Mesendoderm (in vitro differentiated cells): Measurements from ENCODE around the gene IGFALS.

Experiments
- DNase-seq: peaks from one replicate; pipeline ENCODE4 v3.0.0; 2013
- H2AK5ac ChIP-seq: 2 replicates; pipeline ENCODE4 v1.6.1; 2013; ENCODE audit warnings: low read length, inconsistent platforms
- H2BK120ac ChIP-seq: 2 replicates; pipeline ENCODE4 v1.6.1; 2013; ENCODE audit warnings: low read depth, mild to moderate bottlenecking, low read length, moderate library complexity, mixed read lengths
- H2BK15ac ChIP-seq: replicated peaks from 2 replicates; pipeline ENCODE4 v1.6.1; 2013; ENCODE audit warnings: low read depth, mild to moderate bottlenecking, moderate library complexity
- H2BK5ac ChIP-seq: 2 replicates; pipeline ENCODE4 v1.6.1; 2013; ENCODE audit warnings: low read length, inconsistent platforms
- H3K18ac ChIP-seq: 2 replicates; pipeline ENCODE4 v1.6.1; 2013; ENCODE audit warnings: mild to moderate bottlenecking, low read length, mixed read lengths
- H3K23ac ChIP-seq: one replicate; pipeline ENCODE4 v1.6.1; 2013; ENCODE audit warnings: low read length
- H3K27ac ChIP-seq: 2 replicates; pipeline ENCODE4 v1.5.1; 2013; ENCODE audit warnings: low read depth, mild to moderate bottlenecking, inconsistent platforms, low read length, moderate library complexity
- H3K27me3 ChIP-seq: 2 replicates; pipeline ENCODE4 v1.6.1; 2013; ENCODE audit warnings: low read length, control low read depth, mild to moderate bottlenecking, inconsistent platforms; ENCODE audit not compliant: insufficient read depth, poor library complexity
- H3K36me3 ChIP-seq: 2 replicates; pipeline ENCODE4 v1.6.1; 2013; ENCODE audit warnings: low read length, inconsistent platforms; ENCODE audit not compliant: control insufficient read depth, insufficient read depth
- H3K4ac ChIP-seq: one replicate; pipeline ENCODE4 v1.6.1; 2013; ENCODE audit warnings: low read depth, mild to moderate bottlenecking, low read length, moderate library complexity
- H3K4me1 ChIP-seq: 2 replicates; pipeline ENCODE4 v1.6.1; 2013; ENCODE audit warnings: low read depth, low read length, inconsistent platforms; ENCODE audit not compliant: control insufficient read depth
- H3K4me2 ChIP-seq: 2 replicates; pipeline ENCODE4 v1.6.1; 2013; ENCODE audit warnings: low read length
- H3K4me3 ChIP-seq: 2 replicates; pipeline ENCODE4 v1.5.1; 2013; ENCODE audit warnings: mild to moderate bottlenecking, low read length
- H3K56ac ChIP-seq: one replicate; pipeline ENCODE4 v1.6.1; 2013; ENCODE audit warnings: low read length
- H3K79me1 ChIP-seq: 2 replicates; pipeline ENCODE4 v1.6.1; 2013; ENCODE audit warnings: low read length, inconsistent platforms
- H3K79me2 ChIP-seq: 2 replicates; pipeline ENCODE4 v1.6.1; 2013; ENCODE audit warnings: mild to moderate bottlenecking, low read length; ENCODE audit not compliant: control insufficient read depth, insufficient read depth
- H3K9ac ChIP-seq: 2 replicates; pipeline ENCODE4 v1.6.1; 2013; ENCODE audit warnings: low read length, inconsistent platforms
- H4K5ac ChIP-seq: one replicate; pipeline ENCODE4 v1.6.1; 2013; ENCODE audit warnings: low read length
- H4K8ac ChIP-seq: one replicate; pipeline ENCODE4 v1.6.1; 2013; ENCODE audit warnings: low read depth, mild to moderate bottlenecking, control low read depth, low read length, moderate library complexity
- WGBS: extraction: QIAGEN DNeasy Blood & Tissue Kit; methylation state at CpG from one replicate; pipeline ENCODE4 v1.1.7; 2013; ENCODE audit warnings: low lambda C conversion rate, missing lambda C conversion rate; ENCODE audit not compliant: insufficient coverage; ENCODE audit errors: extremely low coverage; 5-methylcytosine and 5-hydroxymethylcytosine counted together

IGFALS gene

GRCh38 chr16:1744338-1744840 is 49.1 kb downstream of the IGFALS start:
- Histone ChIP-seq H3K4me2 (no peak overlapping the region), H3K56ac (no peak overlapping the region), H3K79me1 (no peaks in the 10 kb centered on the region), H3K18ac (no peak overlapping the region), H2BK5ac (no peak overlapping the region), H2BK120ac (no peak overlapping the region), H3K9ac (no peak overlapping the region), H4K8ac (no peak overlapping the region), H3K79me2 (no peaks in the 10 kb centered on the region), H3K4me1 (no peaks in the 10 kb centered on the region), H3K23ac (no peak overlapping the region), H2AK5ac (no peak overlapping the region), H3K27me3 (no peaks in the 10 kb centered on the region), H3K4ac (no peak overlapping the region), H4K5ac (no peak overlapping the region), H2BK15ac (no peak overlapping the region), H3K4me3 (no peak overlapping the region), H3K27ac (no peak overlapping the region), H3K36me3 (no peaks in the 10 kb centered on the region)
- WGBS = no CpG with 5 or more reads among the region's 24 CpGs
- DNase-seq = no peak

DNA sequence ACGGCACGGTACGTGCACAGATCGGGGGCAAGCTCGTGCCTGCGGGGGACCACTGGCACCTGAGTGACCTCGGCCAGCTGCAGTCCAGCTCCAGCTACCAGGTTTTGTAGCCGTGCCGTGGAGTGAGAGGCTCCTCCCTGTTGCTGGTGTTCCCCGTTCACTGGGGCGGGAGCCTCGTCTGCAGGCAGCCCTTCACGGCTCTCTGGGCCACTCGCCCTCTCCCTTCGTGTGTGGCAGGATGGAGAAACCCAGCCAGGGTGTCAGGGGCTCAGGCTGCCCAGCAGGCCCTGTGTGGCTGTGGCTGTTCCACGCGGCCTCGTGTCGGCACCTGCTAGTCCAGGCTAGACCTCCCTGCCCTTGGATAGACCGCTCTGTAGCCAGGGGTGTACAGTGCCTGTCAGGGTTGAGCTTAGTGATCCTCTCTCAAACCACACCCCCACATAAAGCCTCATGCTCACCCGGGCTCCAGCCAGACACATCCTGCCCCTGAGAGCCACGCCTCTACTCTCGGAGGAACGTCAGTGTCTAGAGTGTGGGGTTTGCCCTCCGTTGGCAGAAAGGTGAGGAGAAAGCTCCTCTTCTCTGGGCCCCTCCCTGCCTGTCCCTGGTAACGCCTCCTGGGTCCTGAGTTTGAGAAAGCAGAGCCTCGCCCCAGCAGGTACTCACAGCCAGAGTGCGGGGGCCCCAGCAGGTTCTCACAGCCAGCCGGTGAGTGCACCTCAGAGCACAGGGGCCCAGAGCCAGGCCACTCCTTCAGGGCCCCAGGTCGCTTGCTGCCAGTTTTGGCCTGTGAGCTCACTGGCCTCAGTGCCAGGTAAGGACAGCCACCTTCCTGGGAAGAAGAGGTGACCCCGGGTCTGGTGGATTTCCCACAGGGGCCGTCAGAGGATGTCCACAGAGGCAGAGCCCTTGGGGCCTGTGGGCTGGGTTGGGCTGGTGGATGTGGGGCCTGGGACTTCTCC is 49.8 kb downstream of the IGFALS start:
- no peak overlapping the region for H2BK5ac ChIP-seq
- WGBS = no CpG with 5 or more reads among the region's 32 CpGs
- no peak overlapping the region for H3K4me2 ChIP-seq
- H3K23ac ChIP-seq = no peak overlapping the region
- no peak overlapping the region for H2AK5ac ChIP-seq
- H3K36me3 ChIP-seq = no peaks in the 10 kb centered on the region
- no peaks in the 10 kb centered on the region for H3K4me1 ChIP-seq
- no peak overlapping the region for H3K56ac ChIP-seq
- no peak for DNase-seq
- no peak overlapping the region for H4K5ac ChIP-seq
- H3K4ac ChIP-seq = no peak overlapping the region
- H3K79me2 ChIP-seq = no peaks in the 10 kb centered on the region
- H3K4me3 ChIP-seq = no peak overlapping the region
- H3K18ac ChIP-seq = no peak overlapping the region
- H3K27ac ChIP-seq = no peak overlapping the region
- no peak overlapping the region for H2BK120ac ChIP-seq
- H4K8ac ChIP-seq = no peak overlapping the region
- no peak overlapping the region for H3K9ac ChIP-seq
- H3K27me3 ChIP-seq = no peaks in the 10 kb centered on the region
- no peak overlapping the region for H2BK15ac ChIP-seq
- no peaks in the 10 kb centered on the region for H3K79me1 ChIP-seq

- no peak overlapping the region for H3K4me2 ChIP-seq
- H3K9ac ChIP-seq = no peak overlapping the region
- no peak overlapping the region for H4K8ac ChIP-seq
- H3K36me3 ChIP-seq = no peaks in the 10 kb centered on the region
- no peaks in the 10 kb centered on the region for H3K4me1 ChIP-seq
- H2AK5ac ChIP-seq = no peak overlapping the region
- no CpG with 5 or more reads among the region's 19 CpGs for WGBS
- no peak overlapping the region for H3K56ac ChIP-seq
- no peak overlapping the region for H3K27ac ChIP-seq
- H2BK5ac ChIP-seq = no peak overlapping the region
- no peak overlapping the region for H3K23ac ChIP-seq
- no peak overlapping the region for H3K4me3 ChIP-seq
- DNase-seq = no peak
- H4K5ac ChIP-seq = no peak overlapping the region
- H3K79me1 ChIP-seq = no peaks in the 10 kb centered on the region
- no peak overlapping the region for H2BK120ac ChIP-seq
- H3K79me2 ChIP-seq = no peaks in the 10 kb centered on the region
- H3K18ac ChIP-seq = no peak overlapping the region
- no peaks in the 10 kb centered on the region for H3K27me3 ChIP-seq
- H2BK15ac ChIP-seq = no peak overlapping the region
- H3K4ac ChIP-seq = no peak overlapping the region
Observed at GRCh38 chr16:1741553-1742165, 51.8 kb downstream of the IGFALS start.

GRCh38 chr16:1740781-1741490 is 52.6 kb downstream of the IGFALS start:
- Histone ChIP-seq H3K27me3 (no peaks in the 10 kb centered on the region), H3K27ac (no peak overlapping the region), H3K4me1 (no peaks in the 10 kb centered on the region), H3K9ac (no peak overlapping the region), H2BK120ac (no peak overlapping the region), H3K79me2 (no peaks in the 10 kb centered on the region), H3K4ac (no peak overlapping the region), H3K56ac (no peak overlapping the region), H3K18ac (no peak overlapping the region), H3K4me2 (no peak overlapping the region), H3K23ac (no peak overlapping the region), H2BK15ac (no peak overlapping the region), H3K79me1 (no peaks in the 10 kb centered on the region), H4K5ac (no peak overlapping the region), H2AK5ac (no peak overlapping the region), H2BK5ac (no peak overlapping the region), H3K4me3 (no peak overlapping the region), H4K8ac (no peak overlapping the region), H3K36me3 (no peaks in the 10 kb centered on the region)
- DNase-seq = no peak
- no CpG with 5 or more reads among the region's 30 CpGs for WGBS
